Mesothelial cell of epicardium (in vitro differentiated cells): ENCODE measurements around the gene ITGA8. TPM values are rescaled to one million over a fixed set of nuclear protein-coding genes. Genes with fewer than 3 reads are reported as not detected.

Source experiments
- DNase-seq, 2 experiments: peaks; one replicate each; pipeline ENCODE4 v3.0.0; 2021; ENCODE audit warnings: low spot score in 2 of 2; ENCODE audit not compliant: unreplicated experiment in 2 of 2
- H3K27ac Mint-ChIP-seq: 2 replicates; pipeline ENCODE4 v1.8.0; 2021; ENCODE audit warnings: mixed read lengths
- H3K27me3 Mint-ChIP-seq: 2 replicates; pipeline ENCODE4 v1.8.0; 2021; ENCODE audit warnings: low read depth, mixed read lengths
- H3K36me3 Mint-ChIP-seq: 2 replicates; pipeline ENCODE4 v1.8.0; 2021; ENCODE audit warnings: mixed read lengths
- H3K4me1 Mint-ChIP-seq: 2 replicates; pipeline ENCODE4 v1.8.0; 2021; ENCODE audit warnings: mixed read lengths
- H3K4me3 Mint-ChIP-seq: 2 replicates; pipeline ENCODE4 v1.8.0; 2021; ENCODE audit warnings: mild to moderate bottlenecking, moderate library complexity, mixed read lengths
- H3K9me3 Mint-ChIP-seq: 2 replicates; pipeline ENCODE4 v1.8.0; 2021; ENCODE audit warnings: mixed read lengths
- total RNA-seq: library from RNA; stranded (reverse); gene quantifications from 3 replicates; pipeline ENCODE4 v1.2.1, GENCODE V29; 2021
- TF ChIP-seq, protein P1 (sequence below): fragments of 200-600 bp; sonication (generic); IDR thresholded peaks from one replicate; pipeline ENCODE4 v1.5.0; 2021; ENCODE audit warnings: antibody characterized with exemption; ENCODE audit not compliant: unreplicated experiment

The ITGA8 gene
- total RNA-seq, 1 donor from 2014 or later: 21.7 TPM

DNA sequence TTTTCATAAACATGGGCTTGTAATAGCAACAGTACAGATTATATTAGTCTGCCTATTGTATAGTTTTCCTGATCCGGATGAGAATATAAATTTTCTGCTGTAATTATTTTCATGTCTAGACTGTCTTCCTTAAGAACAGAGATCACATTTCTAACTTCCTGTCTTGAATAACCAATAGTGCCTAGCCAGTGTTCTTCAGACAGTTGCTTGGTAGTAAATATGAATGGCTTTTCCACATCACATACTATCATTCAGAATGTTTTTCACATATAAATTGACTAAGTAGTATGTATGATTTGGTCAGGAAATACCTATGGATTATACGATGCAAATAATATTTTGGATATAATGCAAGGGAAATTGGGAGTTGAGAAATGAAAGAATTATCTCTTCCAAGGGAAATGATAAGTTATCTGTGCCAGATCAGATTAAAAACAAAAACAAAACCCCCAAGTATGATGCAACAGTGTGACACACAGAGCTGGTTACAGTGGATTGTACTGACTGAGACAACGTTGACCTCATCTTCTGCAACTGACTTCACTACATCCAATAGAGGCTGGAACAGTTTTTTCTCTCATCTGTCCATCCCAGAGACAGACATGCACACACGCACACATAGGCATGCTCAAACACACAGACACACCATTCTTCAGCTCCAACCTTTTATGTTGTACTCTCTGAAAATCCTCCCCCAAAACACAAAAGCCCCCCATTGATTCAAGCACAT lies 16.4 kb downstream of the ITGA8 start:
- Mint-ChIP-seq H3K4me1 (no peaks in the 10 kb centered on the region), H3K27ac (no peak overlapping the region), H3K27me3 (peaks cover 24% of the 10 kb centered on the region), H3K9me3 (peaks cover 5% of the 10 kb centered on the region), H3K36me3 (no peaks in the 10 kb centered on the region), H3K4me3 (no peak overlapping the region)
- DNase-seq: no peak
- TF ChIP-seq, protein P1, sequence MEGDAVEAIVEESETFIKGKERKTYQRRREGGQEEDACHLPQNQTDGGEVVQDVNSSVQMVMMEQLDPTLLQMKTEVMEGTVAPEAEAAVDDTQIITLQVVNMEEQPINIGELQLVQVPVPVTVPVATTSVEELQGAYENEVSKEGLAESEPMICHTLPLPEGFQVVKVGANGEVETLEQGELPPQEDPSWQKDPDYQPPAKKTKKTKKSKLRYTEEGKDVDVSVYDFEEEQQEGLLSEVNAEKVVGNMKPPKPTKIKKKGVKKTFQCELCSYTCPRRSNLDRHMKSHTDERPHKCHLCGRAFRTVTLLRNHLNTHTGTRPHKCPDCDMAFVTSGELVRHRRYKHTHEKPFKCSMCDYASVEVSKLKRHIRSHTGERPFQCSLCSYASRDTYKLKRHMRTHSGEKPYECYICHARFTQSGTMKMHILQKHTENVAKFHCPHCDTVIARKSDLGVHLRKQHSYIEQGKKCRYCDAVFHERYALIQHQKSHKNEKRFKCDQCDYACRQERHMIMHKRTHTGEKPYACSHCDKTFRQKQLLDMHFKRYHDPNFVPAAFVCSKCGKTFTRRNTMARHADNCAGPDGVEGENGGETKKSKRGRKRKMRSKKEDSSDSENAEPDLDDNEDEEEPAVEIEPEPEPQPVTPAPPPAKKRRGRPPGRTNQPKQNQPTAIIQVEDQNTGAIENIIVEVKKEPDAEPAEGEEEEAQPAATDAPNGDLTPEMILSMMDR: no peak

DNA sequence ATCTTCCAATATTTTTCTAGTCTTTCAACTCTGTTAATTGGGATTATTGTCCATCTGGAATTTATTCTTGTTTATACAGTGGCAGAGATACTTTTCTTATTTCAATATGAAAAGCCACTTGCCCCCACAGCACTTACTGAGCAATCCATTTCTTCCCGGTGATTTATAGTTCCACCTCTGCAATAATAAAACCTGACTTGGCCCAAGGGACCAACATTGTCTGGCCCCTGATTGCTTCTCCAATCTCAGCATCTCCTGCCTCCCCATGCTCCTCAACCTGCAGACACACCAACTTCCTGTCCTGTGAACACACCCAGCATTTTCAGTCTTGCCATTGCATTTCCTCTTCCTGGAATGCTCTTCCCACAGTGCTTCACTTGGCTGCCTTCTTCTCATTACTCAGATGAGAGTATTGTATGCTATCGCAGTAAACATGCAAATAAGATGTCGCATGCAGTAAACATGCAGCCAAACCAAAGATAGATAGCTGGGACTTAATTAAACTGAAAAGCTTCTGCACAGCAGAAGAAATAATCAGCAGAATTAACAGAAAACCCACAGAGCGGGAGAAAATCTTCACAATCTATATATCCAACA lies 19.5 kb downstream of the ITGA8 start:
- peaks cover 8% of the 10 kb centered on the region for H3K9me3 Mint-ChIP-seq
- H3K27ac Mint-ChIP-seq: no peak overlapping the region
- TF ChIP-seq, protein P1: no peak
- H3K27me3 Mint-ChIP-seq: peaks cover 51% of the 10 kb centered on the region
- H3K4me3 Mint-ChIP-seq: no peak overlapping the region
- no peaks in the 10 kb centered on the region for H3K4me1 Mint-ChIP-seq
- DNase-seq: no peak
- no peaks in the 10 kb centered on the region for H3K36me3 Mint-ChIP-seq

DNA sequence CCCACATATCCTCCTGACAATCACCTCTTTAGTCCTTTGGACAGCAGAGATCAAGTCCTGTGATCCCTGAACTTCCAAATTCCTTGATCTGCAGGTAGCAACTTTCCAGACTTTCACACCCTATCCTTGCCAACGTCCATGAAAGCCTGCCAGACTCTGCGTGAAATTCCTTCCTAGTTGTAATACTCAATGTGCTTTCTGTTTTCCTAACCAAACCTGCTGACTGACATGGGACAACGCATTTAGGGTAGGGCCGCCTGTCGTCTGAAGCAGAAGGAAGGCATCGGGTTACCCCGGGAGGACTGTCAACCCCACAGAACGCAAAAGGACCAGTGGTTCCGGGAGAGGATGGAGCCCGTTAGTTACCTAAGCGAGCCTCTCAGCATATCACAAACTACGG lies 23.9 kb downstream of the ITGA8 start:
- TF ChIP-seq, protein P1: no peak
- Mint-ChIP-seq H3K9me3 (peaks cover 8% of the 10 kb centered on the region), H3K4me3 (no peak overlapping the region), H3K27me3 (peaks cover 60% of the 10 kb centered on the region), H3K27ac (no peak overlapping the region), H3K4me1 (no peaks in the 10 kb centered on the region), H3K36me3 (no peaks in the 10 kb centered on the region)
- DNase-seq: no peak

DNA sequence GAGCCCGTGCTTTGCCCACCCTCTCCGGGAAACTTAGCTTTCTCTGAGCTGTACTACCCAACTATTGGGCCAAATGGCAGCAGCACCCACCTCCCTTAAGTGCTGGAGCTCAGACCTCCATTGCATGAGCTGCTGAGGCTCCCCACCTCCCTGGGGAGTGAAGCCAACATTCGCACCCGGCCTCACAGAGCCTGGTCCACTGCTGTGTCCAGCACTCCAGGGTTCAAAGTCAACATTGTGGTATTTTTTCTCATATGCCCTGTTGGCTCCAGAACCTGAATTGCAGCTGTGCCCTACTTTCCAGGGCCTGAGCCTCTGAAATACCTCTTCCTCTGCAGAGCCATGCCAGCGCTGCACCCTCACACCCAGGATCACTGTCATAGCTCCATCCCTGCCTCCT lies 29.7 kb downstream of the ITGA8 start:
- Mint-ChIP-seq H3K9me3 (no peaks in the 10 kb centered on the region), H3K27ac (no peak overlapping the region), H3K36me3 (no peaks in the 10 kb centered on the region), H3K4me1 (no peaks in the 10 kb centered on the region), H3K4me3 (no peak overlapping the region), H3K27me3 (peaks cover 48% of the 10 kb centered on the region)
- DNase-seq: no peak
- TF ChIP-seq, protein P1: no peak

DNA sequence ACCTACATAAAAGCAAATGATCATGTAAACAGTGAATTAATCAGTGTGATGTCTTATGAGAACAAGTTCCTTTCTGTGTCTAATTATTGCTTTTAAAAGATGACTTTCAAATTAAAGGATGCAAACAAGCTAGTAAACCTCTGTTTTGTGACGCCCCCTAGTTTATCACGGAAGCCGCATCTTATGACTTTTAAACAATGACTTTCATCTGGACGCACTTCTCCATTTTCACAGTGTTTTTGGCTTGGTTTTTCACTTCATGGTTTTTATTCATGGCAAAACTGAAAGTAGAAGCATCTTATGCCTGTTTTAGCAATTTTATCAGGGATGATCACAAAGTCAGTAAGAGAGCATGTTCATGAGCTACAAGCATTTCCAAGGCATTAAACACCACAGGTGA lies 35.0 kb downstream of the ITGA8 start:
- Mint-ChIP-seq H3K27ac (no peak overlapping the region), H3K27me3 (peaks cover 40% of the 10 kb centered on the region), H3K9me3 (no peaks in the 10 kb centered on the region), H3K4me1 (no peaks in the 10 kb centered on the region), H3K36me3 (no peaks in the 10 kb centered on the region), H3K4me3 (no peak overlapping the region)
- TF ChIP-seq, protein P1: no peak
- no peak for DNase-seq
